Fibroblast of skin of right quadriceps (primary cell): ENCODE results near the gene SCYL3.
"Not testable (repeated sequence)": the region's sequence is repeated elsewhere in the genome, so short reads cannot be mapped to it uniquely, and the experiment has no call there.

ENCODE experiments used
- DNase-seq: peaks from one replicate; pipeline ENCODE4 v3.0.0-alpha.2; 2013

The SCYL3 gene

DNA sequence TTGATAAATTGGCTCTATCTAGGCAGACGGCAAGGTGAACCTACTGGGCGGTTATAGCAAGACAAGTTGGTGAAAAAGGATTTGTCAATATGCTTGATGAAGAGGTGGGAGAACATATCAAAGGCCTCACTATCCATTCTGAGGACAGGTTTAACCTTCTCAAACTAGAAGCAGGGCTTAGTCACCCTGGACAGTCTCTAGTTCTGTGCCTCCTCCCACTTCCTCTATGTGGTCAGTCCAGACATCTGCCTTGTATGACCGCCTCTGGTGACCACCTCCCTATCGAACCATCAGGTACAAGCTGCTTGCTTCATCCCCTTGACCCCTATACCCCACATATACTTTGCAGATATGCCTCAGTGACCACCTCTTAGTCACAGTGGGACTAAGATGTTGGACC lies 2.3 kb upstream of the SCYL3 start:
- DNase-seq: no peak

DNA sequence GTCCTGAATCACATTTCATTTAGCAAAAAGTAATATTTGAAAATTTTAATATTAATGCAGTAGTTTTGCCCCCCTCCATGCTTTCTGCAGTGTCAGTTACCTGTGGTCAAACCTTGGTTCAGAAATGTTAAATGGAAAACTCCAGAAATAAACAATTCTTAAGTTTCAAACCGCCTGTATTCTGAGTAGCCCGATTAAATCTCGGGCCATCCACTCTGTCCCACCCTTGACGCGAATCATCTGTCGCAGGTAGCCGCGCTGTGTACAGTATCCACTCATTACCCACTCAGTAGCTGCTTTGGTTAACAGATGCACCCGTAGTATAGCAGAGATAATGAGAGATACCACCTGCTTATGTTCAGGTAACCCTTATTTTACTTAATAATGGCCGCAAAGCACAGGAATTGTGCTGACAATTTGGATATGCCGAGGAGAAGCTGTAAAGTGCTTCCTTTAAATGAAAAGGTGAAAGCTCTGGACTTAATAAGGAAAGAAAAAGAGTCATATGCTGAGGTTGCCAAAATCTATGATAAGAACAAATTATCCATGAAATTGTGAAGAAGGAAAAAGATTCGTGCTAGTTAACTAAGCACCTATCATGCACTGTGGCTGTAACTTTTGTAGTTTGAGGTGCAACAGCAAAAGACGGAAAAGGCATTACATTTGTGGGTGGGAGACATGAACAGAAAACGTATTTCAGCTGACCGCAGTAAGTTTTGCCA lies 889 bp upstream of the SCYL3 start:
- DNase-seq: no peak

DNA sequence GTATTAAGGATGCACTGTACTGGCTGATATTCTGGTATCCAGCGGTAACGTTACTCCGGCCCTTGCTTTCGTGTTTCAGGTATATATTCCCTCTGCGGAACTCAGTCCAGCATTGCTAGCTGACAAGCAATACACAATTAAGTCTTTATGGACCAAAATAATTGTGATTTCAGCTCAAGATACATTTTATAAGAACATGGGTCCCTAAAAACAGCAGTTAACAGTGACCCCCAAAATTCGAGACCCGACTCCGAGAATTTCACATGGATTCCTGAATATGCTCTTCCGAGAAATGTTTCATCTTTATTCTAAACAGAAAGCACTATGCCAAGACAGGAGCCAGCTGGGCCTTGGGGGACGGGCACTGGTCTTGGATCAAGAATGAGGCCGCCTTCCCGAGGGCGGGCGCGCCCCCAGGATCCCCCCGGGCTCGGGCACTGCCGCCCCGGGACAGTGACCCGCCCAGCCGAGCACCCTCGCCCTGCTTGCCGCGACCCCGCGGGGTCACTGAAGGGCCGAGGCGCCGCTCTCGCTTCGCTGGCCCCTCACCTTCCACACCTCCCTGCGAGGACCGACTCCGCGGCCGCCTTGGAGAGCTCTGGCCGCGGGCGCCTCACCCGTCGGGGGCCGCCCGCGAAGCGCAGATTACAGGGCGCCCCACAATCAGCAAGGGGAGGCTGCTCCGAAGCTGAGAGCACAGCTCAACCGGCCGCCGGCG lies 610 bp downstream of the SCYL3 start:
- peak; percentile 25 for DNase-seq

DNA sequence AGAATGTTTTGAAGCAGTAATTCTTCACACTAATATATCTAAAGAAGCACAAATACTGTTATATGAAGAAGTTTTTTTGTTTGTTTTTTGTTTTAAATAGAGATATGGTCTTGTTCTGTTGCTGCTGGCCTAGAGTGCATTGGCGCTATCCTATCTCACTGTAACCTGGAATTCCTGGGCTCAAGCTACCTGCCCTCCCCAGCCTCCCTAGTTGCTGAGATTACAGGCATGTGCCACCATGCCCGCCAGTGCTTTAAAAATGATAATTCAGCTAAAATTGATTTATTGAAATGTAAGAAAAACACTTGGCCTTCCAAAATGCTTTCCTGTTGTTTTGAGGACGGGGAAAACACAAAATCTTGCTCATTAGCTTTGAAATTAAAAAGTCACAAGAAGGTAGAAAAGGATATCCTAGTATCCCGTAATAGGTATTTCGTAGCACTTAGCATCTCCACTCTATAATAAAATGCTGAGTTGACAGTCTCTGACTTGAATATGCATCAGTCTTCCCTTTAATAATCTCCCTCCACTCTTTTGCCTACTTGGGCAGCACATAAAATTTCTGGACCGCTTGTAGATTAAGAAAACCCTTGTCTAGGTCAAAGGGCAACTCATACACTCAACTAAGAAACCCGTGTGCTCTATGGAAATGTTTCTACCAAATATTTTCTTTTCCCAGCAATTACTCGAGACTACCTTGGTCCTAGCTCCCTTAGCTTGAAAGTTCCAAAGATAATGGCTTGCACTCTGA lies 1.3 kb downstream of the SCYL3 start:
- no peak for DNase-seq

DNA sequence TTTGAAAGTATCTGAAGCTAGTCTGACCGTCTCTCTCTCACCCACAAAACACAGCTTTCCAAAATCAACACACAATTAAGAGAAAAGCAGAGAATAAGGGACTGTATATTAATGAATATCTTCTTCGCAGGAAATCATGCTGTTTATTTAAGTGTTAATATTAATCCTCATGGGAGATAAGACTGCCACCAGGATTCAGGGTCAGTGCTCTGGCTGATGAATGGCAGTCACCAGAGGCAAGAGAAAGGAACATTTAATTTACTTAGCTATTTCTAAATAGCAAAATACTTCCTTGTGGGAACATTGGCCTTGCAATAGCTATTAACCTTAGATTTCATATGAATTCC lies 2.2 kb downstream of the SCYL3 start:
- no peak for DNase-seq

DNA sequence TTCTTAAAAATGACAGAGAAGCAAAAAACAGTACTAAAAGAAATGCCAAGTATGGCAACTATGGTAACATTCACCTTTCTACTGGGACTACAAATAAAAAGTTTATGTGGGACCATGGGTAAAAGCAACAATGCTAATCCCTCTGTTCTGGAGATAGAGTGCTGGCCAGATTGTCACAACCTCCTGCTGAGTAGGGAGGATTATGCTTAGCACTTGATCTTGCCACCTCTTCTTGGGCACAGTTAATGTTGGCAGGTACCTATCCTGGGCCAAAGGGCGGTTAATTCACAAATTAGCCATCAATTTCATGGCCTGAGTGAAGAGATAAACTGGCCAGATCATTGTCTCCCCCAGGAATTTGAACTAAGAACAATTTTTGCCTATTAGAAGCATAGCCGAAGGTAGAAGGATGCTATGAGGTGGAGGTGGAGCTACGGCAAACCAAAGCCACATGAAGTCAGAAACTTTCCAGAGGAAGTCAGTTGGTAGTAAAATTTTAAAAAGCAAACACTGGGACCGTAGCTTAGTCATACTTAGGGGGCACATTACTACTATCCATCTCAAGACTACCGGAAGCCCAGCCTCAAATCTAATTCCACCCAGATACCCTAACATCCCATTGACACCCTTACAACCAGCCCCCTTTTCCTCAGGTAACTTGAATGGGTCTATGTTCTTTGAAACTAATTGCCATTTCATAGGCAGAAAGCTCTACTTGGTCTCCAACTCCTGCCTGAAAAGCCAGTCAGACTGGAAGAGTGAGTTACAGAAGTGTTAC lies 2.7 kb downstream of the SCYL3 start:
- DNase-seq: no peak

DNA sequence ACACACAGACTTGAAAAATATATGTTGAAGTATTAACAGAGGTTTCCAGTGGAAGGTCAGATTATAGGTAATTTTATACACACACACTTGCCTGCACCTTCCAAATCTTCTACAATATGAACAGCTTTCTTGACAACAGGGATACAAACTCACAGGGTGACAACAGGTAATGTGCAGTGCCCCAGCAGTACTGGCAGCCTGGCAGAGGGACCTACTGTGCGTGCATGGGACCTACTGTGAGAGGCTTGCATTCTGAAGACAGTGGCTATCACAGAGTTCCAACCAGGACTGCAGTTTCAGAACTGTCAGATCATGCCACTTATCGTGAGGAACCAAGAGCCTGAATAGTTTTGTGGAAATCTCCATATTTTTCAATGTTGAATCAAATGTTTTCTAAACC lies 3.8 kb downstream of the SCYL3 start:
- DNase-seq: no peak

DNA sequence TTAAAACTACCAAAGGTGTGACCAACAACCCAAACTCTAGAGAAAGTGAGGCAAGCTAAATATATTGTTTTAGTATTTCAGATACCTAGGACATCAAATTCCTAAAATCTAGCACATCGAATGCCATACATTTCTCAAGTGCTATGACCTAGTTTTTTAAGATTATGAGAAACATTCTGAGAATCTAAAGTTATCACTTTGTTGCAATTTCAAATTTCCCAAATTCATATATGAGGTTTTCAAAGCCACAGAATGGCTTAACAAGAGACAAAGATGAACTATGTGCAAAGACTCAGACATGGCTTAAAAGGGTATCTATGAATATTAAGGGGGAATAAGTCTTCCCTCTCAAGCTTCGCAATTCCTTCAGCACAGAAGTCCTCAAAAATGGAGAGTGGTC lies 6.8 kb downstream of the SCYL3 start:
- peak; percentile 5 for DNase-seq

DNA sequence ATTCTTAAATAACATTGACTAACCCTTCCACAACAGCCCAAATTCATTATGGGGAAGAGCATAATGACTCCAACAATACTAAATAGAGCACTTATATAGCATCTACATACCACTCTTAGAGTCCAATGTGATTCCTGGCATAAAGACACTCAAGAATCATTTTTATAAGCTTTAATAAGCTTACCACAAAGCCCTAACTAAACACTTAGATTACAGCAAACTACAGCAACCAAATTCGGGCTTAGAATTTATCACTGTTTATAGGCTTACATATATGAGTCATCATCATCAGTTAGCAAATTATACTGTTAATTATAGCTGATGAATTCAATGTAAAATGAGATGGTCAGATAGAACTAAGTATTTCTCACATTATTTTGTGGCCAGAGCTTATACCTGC lies 7.3 kb downstream of the SCYL3 start:
- peak; percentile 30 for DNase-seq

DNA sequence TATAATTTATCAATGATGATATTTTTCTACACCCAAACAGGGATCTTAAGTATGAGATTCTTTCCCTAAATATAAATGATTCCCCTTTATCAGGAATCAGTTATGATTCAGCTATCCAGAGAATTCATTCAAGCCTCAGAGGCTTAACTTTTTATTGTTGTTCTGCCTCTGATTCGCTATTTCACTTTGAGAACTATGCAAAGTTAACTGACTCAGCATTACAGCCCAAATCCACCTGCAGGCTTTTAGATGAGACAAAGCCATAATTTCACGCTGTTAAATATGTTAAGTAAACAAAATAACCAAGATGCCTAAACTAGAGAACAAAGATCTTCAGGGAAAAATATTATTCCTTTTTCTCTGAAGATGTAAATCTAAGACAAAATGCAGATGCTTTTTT lies 8.5 kb downstream of the SCYL3 start:
- peak; percentile 22 for DNase-seq

DNA sequence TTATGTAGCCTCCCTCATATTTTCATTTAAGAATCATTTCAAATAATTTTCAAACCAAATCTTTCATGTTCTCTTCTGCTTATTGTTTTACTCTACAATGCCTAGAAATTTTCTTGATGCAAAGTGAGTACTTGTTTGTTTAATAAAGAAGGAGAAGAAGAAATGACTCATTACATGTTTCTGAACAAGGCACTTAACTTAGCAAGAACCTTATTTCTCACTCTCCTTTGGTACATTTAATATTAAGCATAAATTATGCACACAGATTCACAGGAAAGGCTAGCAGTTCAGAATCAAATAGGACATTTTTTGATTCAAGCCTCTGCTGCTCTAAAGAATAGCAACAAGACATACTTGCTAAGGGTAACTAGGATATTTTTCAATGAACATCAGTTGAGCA lies 9.1 kb downstream of the SCYL3 start:
- no peak for DNase-seq

DNA sequence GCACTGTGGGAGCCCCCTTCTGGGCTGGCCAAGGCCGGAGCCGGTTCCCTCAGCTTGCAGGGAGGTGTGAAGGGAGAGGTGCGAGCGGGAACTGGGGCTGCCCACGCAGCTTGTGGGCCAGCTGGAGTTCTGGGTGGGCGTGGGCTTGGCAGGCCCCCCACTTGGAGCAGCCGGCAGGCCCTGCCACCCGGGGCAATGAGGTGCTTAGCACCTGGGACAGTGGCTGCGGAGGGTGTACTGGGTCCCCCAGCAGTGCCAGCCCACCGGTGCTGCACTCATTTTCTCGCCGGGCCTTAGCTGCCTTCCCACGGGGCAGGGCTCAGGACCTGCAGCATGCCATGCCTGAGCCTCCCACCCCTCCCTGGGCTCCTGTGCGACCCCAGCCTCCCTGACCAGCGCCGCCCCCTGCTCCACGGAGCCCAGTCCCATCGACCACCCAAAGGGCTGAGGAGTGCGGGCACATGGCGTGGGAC lies 11.6 kb downstream of the SCYL3 start:
- DNase-seq: no peak

DNA sequence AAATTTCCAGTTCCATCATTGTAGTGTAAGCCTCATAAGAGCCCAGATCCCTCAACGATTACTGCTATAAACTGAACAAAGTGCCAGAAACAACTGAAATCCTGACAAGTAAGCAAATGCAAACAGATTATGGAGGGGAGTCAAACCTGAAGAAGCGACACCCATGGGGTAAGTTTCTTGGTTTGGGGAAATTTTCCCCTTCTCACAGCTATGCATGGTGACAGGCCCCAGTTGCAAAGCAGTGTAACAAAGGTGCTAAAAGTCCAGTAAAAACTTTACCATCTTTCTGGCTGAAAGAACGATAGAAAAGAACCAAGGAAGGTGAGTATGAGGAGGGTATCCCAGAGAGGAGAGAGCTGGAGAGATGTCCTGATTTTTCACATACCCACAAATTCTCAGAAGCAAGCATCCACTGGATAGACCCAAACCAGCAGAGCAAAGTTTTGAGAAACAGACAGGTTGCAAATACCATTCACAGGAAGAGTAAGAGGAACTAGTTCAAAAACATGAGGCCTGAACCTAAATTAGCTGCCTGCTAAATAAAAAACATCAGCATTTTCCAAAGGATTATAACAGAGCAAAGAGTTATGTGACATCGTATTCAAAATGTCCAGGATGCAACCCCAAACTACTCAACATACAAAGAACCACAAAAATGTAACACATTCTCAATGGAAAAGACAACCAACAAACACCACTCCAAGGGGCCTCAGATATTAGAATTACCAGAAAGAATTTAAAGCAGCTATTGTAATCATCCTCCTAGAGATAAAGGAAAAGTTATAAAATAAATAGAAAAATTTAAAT lies 14.5 kb downstream of the SCYL3 start:
- DNase-seq: peak; percentile 43

DNA sequence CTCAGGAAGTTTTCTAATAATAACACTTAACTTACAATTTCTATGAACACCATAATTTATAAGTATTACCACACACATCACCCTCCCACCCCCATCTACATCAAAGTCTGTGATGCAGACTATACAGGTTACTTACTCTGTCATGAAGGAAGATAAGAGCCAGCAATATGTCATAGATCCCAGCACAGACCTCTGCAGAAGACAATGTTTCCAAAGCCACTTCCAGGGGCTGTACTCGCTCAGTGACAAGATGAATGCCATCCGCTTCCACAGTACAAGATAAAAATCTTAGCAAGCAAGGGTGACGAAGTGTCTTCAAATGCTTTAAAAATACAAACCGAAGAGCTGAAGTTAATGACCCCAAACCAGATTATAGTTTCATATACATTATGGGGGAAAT lies 15.2 kb downstream of the SCYL3 start:
- DNase-seq: no peak

DNA sequence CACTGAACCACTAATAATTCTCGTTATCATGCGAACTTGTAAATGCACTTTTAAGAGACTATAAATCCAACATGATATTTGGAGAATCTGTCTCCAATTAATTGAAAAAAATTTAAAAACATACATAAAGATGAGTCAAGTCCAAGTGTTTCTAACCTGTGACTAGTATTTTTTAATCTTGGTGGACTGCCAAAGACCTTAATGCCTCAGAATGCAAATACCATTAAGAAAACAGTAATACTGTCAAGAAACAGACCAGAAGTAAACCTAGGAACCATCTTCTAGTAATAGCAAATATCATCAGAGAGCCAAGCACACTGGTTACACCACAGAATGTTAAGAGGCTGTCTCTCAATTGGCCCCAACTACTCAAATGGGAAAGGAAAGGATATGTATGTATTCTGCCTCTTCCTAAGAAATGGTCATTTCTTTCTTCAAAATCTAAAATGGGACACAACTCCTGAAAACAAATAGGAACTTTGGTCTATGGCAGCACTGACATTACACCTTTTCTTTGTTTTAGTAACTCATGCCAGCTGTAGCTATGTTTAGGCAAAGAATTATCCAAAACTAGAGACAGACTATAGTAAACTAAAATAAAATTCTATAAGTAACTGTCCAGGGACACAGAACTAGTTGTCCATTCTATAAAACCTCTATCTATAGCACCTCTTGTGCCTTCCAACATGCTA lies 15.8 kb downstream of the SCYL3 start:
- DNase-seq: peak; percentile 83

DNA sequence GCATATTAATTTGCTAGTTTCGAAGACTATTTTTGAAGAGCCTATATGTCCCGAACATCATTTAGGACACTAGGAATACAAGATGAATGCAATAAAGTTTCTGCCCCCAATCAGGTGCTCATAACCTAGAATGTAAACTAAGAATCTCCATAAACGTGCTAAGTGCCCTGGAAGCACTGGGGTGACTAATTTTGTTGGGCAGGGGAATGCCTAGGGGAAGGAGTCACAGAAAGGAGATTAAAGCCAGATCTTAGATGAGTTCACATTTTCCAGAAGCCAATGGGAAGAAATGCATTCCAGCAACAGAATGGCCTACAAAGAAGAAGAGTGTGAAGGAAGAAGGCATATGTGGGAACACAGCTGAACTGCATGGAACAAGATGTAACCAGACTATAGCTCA lies 19.5 kb downstream of the SCYL3 start:
- peak; percentile 89 for DNase-seq

DNA sequence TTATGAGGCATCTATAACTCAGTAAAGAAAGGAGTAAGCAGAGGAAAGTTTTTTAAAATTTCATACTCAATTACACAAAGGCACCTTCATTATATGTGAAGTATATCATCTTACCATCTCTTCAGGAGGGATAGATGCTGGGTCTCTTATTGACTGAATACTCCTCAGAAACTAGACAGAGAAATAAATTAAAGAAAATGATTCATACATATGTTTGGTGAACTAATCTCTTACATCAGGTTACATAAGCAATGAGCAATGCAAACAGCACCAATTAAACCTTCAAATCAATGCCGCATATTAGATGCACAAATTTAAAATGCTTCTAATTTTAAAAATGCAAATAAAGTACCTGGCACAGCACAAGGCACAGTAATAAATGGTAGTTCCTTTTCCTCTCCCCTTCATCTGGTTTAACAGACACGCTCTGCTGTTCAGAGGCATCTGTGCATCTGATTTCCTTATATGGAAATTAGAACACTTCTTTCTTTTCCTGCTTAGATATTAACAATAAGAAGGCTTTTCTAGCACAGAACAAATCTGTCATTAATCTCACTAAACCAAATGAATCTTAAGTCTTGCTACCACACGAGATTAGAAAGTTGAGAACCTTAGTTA lies 20.0 kb downstream of the SCYL3 start:
- DNase-seq: peak; percentile 45

DNA sequence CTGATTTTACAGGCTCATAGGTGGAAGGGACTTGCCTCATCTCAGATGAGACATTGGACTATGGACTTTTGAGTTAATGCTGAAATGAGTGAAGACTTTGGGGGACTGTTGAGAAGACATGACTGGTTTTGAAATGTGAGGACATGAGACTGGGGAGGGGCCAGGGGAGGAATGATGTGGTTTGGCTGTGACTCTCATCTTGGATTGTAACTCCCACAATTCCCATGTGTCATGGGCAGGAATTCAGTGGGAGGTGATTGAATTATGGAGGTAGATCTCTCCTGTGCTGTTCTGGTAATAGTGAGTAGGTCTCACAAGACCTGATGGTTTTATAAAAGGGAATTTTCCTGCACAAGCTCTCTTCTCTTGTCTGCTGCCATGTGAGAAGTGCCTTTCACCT lies 20.8 kb downstream of the SCYL3 start:
- peak; percentile 58 for DNase-seq

DNA sequence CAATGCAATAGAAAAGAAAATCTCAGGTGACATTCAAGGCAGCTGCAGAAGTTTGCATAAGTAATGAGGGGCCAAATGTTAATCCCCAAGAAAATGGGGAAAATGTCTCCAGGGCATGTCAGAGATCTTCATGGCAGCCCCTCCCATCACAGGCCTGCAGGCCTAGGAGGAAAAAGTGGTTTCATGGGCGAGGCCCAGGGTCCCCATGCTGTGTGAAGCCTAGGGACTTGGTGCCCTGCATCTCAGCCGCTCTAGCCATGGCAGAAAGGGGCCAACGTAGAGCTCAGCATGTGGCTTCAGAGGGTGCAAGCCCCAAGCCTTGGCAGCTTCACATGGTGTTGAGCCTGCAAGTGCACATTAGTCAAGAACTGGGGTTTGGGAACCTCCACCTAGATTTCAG lies 21.7 kb downstream of the SCYL3 start:
- not testable (repeated sequence) for DNase-seq

DNA sequence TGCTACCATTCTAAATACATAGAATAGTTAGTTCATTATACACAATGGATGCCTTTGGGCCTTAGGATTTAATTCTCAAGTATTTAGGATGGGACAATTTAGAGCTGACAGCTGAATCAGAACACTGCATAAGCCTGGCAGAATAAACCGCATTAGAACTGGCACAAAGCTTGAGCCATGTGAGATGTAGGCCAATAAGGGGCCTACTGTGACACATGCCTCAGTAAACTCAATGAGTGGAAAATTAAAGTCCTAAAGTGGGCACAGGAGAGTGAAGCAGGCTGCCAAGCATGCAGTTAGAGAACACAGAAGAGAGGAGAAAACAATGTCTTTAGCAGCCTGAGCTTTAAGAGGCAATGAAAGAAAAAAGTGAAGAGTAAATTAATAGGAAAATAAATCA lies 24.3 kb downstream of the SCYL3 start:
- no peak for DNase-seq

DNA sequence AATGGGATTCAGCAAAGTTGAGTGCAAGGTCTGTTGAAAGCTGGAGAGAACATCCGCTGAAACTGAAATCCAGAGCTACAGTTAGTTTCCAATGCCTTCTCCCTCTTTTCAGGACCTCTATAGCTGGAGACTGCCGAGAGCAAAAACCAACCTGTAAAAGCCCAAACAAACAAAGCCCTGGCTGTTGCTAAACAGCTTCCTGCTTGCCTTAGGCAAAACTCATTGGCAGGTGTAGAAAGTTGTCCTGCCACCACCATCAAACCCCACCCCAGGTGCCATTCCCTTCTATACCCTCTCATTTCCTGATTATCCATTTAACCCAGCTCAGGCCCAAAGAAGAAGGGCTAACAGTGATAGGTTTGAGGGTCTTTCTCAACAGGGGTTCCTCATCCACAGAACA lies 24.7 kb downstream of the SCYL3 start:
- no peak for DNase-seq
